ENCODE measurements around the gene C15orf40.
"Not testable (repeated sequence)": the region's sequence is repeated elsewhere in the genome, so short reads cannot be mapped to it uniquely, and the experiment has no call there.

C15orf40 gene

GRCh38 chr15:82958638-82959037 lies 52.8 kb downstream of the C15orf40 start:
- in situ Hi-C loops (cut with HindIII; ENCODE audit: low sequenced_read_pairs), result loop anchor here (10.0 kb wide), 1 partner anchor 114 kb away; no protein-coding TSS in a partner anchor

GRCh38 chr15:82952158-82953081 lies 59.0 kb downstream of the C15orf40 start, which contains the start of gene HOMER2:
Gene HOMER2, minus strand, starts transcription at chr15:82952720. Its CDS starts 185 bp downstream, at chr15:82952535.
- in situ Hi-C loops (cut with HindIII; ENCODE audit: low sequenced_read_pairs), result loop anchor here (10.0 kb wide), 1 partner anchor 108 kb away; no protein-coding TSS in a partner anchor

GRCh38 chr15:82951472-82952157 lies 59.8 kb downstream of the C15orf40 start:
- in situ Hi-C loops (cut with HindIII; ENCODE audit: low sequenced_read_pairs), result loop anchor here (10.0 kb wide), 1 partner anchor 107 kb away; no protein-coding TSS in a partner anchor

GRCh38 chr15:82950746-82951370 lies 60.6 kb downstream of the C15orf40 start:
- in situ Hi-C loops (cut with HindIII; ENCODE audit: low sequenced_read_pairs), result loop anchor here (10.0 kb wide), 1 partner anchor 106 kb away; no protein-coding TSS in a partner anchor

- in situ Hi-C loops (cut with HindIII; ENCODE audit: low sequenced_read_pairs), result loop anchor here (10.0 kb wide), 1 partner anchor 105 kb away; no protein-coding TSS in a partner anchor
These were observed 61.1 kb downstream of the C15orf40 start for GRCh38 chr15:82950295-82950694.

GRCh38 chr15:82946155-82946701 lies 65.2 kb downstream of the C15orf40 start:
- in situ Hi-C loops (cut with HindIII; ENCODE audit: low sequenced_read_pairs), result no loop called here

- in situ Hi-C loops (cut with HindIII; ENCODE audit: low sequenced_read_pairs), result no loop called here
These were observed 66.1 kb downstream of the C15orf40 start for GRCh38 chr15:82945326-82945725.

- in situ Hi-C loops (cut with HindIII; ENCODE audit: low sequenced_read_pairs), result no loop called here
These were observed 66.6 kb downstream of the C15orf40 start for GRCh38 chr15:82944821-82945220.

- in situ Hi-C loops (cut with HindIII; ENCODE audit: low sequenced_read_pairs), result no loop called here
These were observed 67.4 kb downstream of the C15orf40 start for GRCh38 chr15:82944056-82944455.

GRCh38 chr15:82943176-82943575 lies 68.3 kb downstream of the C15orf40 start:
- in situ Hi-C loops (cut with HindIII; ENCODE audit: low sequenced_read_pairs), result no loop called here

- in situ Hi-C loops (cut with HindIII; ENCODE audit: low sequenced_read_pairs), result no loop called here
These were observed 68.7 kb downstream of the C15orf40 start for GRCh38 chr15:82942691-82943090.

- in situ Hi-C loops (cut with HindIII; ENCODE audit: low sequenced_read_pairs), result not testable (repeated sequence)
These were observed 71.8 kb downstream of the C15orf40 start for GRCh38 chr15:82939678-82940077.

Data from DLD1 (cell line).